ENCODE data around the gene BNIP3.

BNIP3 gene

DNA sequence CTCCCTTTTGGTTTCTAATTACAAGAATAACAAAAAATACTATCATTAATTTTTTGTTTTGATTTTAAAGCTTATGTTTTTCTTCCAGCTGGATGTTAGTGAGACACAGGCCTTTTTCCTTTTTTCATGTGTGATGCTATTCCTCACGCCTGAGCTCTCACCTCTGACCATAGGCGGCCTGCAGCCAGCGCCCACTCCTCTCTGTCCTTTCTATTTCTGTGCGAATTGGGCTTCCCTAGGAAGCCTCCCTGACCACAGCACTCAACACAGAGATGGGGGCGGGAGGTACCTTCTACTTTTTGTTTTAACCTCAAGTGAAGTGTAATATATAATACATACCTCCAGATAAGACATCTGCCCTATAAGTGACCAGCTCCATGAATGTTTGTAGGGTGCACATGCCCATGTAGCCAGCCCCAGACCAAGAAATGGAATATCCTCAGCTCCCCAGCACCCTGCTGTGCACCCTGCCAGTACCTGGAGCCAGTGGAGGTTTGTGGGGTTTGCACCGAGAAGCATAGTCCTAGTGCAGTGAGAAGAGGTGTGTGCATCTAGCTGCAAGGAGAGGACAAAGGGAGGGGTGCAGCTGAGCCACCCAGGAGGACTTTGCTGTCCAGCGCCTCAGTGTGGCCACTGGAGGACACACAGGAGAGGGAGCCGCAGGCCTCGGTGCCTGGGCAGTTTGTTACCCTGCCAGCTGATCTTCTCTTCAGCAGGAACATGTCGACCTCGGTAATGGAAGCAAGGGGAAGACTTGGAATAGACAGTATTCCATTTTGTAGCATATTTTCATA is 38.5 kb downstream of the BNIP3 start:
- TF ChIP-seq, protein P1, sequence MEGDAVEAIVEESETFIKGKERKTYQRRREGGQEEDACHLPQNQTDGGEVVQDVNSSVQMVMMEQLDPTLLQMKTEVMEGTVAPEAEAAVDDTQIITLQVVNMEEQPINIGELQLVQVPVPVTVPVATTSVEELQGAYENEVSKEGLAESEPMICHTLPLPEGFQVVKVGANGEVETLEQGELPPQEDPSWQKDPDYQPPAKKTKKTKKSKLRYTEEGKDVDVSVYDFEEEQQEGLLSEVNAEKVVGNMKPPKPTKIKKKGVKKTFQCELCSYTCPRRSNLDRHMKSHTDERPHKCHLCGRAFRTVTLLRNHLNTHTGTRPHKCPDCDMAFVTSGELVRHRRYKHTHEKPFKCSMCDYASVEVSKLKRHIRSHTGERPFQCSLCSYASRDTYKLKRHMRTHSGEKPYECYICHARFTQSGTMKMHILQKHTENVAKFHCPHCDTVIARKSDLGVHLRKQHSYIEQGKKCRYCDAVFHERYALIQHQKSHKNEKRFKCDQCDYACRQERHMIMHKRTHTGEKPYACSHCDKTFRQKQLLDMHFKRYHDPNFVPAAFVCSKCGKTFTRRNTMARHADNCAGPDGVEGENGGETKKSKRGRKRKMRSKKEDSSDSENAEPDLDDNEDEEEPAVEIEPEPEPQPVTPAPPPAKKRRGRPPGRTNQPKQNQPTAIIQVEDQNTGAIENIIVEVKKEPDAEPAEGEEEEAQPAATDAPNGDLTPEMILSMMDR (IDR thresholded peaks at IDR 0.05; ENCODE audit: extremely low read depth, missing control alignments): no peak

DNA sequence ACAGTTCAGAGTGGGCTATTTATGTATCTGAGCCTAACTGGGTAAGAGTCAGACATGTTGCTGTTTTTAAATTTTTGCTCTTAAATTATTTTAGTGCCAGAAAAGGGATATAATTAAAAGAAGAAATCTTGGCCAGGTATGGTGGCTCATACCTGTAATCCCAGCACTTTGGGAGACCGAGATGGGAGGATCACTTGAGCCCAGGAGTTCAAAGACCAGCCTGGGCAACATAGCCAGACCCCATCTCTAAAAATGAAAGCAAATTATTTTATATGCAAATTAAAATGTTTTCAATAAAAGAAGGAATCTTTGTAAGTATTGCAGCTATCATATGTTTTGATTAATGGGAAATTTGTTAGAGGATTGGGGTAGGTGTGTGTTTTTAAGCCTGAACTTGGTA is 39.3 kb downstream of the BNIP3 start:
- no peak for DNase-seq (ENCODE audit: low spot score)
- TF ChIP-seq, protein P1 (IDR thresholded peaks at IDR 0.05; ENCODE audit: extremely low read depth, missing control alignments): no peak

More for the DNA sequence above, 38.5 kb downstream of the BNIP3 start:
- no peak for DNase-seq (ENCODE audit: low spot score)

DNA sequence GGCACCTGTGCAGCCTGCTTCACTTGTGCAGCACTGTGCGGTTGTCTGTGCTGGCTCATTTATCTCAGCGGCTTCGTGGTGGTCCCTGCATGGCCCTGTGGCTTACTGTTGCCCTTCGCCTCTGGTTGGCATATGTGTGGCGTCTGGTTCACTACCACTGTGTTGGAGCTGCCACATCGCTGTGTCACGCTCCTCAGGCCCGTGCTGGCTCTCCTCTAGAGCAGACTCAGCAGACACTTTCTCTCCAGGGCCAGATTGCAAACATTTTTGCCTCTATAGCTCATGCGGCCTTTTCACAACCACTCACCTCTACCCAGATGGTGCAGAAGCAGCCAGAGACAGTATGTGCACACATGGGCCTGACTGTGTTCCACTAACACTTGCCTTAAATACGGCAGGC is 43.0 kb downstream of the BNIP3 start:
- TF ChIP-seq, protein P1 (IDR thresholded peaks at IDR 0.05; ENCODE audit: extremely low read depth, missing control alignments): no peak
- no peak for DNase-seq (ENCODE audit: low spot score)

DNA sequence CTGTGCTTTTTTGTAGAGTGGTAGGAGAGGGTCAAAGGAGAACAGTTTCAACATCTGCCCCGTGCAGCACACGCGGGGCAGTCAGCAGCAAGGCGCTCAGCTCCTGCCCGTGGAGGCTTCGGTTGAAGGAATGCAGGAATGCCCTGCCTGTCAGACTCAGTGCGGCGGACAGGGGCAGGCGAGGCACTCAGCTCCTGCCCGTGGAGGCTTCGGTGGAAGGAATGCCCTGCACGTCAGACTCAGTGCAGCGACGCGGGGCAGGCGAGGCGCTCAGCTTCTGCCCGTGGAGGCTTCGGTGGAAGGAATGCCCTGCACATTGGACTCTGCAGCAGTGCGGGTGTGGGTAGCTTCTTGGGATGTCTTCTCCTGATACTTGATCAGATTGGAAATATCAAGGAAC is 43.9 kb downstream of the BNIP3 start:
- DNase-seq (ENCODE audit: low spot score): no peak
- TF ChIP-seq, protein P1 (IDR thresholded peaks at IDR 0.05; ENCODE audit: extremely low read depth, missing control alignments): no peak

DNA sequence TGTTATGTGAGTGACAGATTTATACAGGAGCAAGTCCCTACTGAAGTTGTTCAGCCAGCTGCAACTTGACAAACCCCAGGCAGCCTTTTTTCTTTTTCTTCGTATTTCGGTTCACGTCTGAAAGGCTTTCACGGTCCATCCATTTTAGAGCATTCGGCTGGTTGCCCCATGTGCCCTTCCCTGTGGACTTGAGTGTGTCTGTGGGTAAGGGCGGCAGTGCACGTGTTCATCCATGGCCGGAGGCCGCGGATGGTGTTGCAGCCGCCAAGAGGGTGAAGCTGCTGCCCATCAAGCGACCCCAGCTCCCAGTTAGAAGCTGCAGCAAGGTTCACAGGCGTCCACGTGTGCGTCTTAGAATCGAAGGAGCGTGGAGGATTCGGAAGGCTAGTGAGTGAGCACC is 45.0 kb downstream of the BNIP3 start:
- no peak for DNase-seq (ENCODE audit: low spot score)
- TF ChIP-seq, protein P1 (IDR thresholded peaks at IDR 0.05; ENCODE audit: extremely low read depth, missing control alignments): no peak

DNA sequence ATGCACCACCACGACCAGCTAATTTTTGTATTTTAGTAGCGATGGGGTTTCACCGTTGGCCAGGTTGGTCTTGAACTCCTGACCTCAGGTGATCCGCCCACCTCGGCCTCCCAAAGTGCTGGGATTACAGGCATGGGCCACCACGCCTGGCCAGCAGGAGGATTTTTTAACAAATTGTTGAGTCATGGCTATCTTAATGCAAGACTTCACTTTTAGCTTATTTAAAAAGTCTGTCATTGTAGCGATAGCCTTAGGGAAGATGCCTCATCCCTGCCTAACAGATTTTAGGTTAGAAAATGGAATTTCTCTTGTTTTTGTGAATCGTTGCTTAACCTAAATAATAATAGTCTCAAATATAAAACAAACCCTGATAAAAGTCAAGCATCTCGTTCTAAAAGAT is 45.4 kb downstream of the BNIP3 start:
- TF ChIP-seq, protein P1 (IDR thresholded peaks at IDR 0.05; ENCODE audit: extremely low read depth, missing control alignments): no peak
- DNase-seq (ENCODE audit: low spot score): no peak

DNA sequence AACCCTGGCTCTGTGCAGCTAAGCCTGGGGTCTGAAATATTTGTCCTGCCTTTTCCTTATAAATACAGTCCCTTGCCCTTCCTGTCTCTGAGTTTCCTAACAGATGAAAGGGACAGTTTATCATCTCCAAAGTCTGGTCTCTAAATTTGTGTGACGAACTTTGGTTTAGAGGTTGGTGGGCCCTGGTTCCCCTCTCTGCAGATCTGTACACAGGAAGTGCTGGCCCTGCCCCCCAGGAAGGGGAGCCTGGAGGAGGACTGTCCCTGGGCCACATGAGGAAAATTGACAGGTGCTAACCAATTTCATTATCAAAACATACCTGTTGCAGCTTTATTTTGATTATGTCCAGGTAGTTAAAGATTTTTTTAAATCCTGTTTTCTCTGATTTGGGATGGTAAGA is 46.5 kb downstream of the BNIP3 start:
- no peak for DNase-seq (ENCODE audit: low spot score)
- TF ChIP-seq, protein P1 (IDR thresholded peaks at IDR 0.05; ENCODE audit: extremely low read depth, missing control alignments): no peak

Data from GM20000 (cell line).